ENCODE results near the gene CEP57L1. TPM values are rescaled to one million over a fixed set of nuclear protein-coding genes. Genes with fewer than 3 reads are reported as not detected.

Gene CEP57L1
- total RNA-seq, 6 donors from 2014 or later = 6.8 to 34.6 (median 12.8) TPM

- no peaks in the 10 kb centered on the region for H3K27me3 ChIP-seq
- no peaks in the 10 kb centered on the region for H3K36me3 ChIP-seq
- TF ChIP-seq CTCF (IDR thresholded peaks at IDR 0.05) (no peak), EP300 (IDR thresholded peaks at IDR 0.05) (no peak), POLR2A (IDR thresholded peaks at IDR 0.05) (no peak), POLR2AphosphoS5 (IDR thresholded peaks at IDR 0.05) (no peak)
- no peak for ATAC-seq (ENCODE audit: low FRiP score in 2 of 2)
- no peak for DNase-seq
- no peak overlapping the region for H3K4me3 ChIP-seq
- H3K4me1 ChIP-seq = peaks cover 12 to 20% (median 18%) of the 10 kb centered on the region in 4 donors
- H3K27ac ChIP-seq = no peak overlapping the region
- 72 to 81% methylated on average over 5 of the region's 5 CpGs for WGBS, 2 donors
- no peaks in the 10 kb centered on the region for H3K9me3 ChIP-seq
These were observed 7.5 kb upstream of the CEP57L1 start for GRCh38 chr6:109087661-109088264.

GRCh38 chr6:109088995-109089394 lies 6.3 kb upstream of the CEP57L1 start:
- WGBS, 2 donors = 84 to 86% methylated on average over 1 of the region's 1 CpG
- H3K27ac ChIP-seq = no peak overlapping the region
- H3K4me3 ChIP-seq = no peak overlapping the region
- no peak for TF ChIP-seq EP300 (IDR thresholded peaks at IDR 0.05)
- no peak for TF ChIP-seq POLR2AphosphoS5 (IDR thresholded peaks at IDR 0.05)
- no peak for TF ChIP-seq POLR2A (IDR thresholded peaks at IDR 0.05)
- TF ChIP-seq CTCF (IDR thresholded peaks at IDR 0.05) = no peak
- no peaks in the 10 kb centered on the region for H3K36me3 ChIP-seq
- DNase-seq (no peak), ATAC-seq (ENCODE audit: low FRiP score in 2 of 2) (no peak)
- H3K27me3 ChIP-seq = no peaks in the 10 kb centered on the region
- H3K4me1 ChIP-seq = peaks cover 12 to 26% (median 20%) of the 10 kb centered on the region in 4 donors
- H3K9me3 ChIP-seq = no peaks in the 10 kb centered on the region

- H3K27ac ChIP-seq = no peak overlapping the region
- 90 to 94% methylated on average over 5 of the region's 5 CpGs for WGBS, 2 donors
- H3K36me3 ChIP-seq = no peaks in the 10 kb centered on the region
- no peak for ATAC-seq (ENCODE audit: low FRiP score in 2 of 2)
- H3K4me3 ChIP-seq = peak overlapping the region in 1 of 4 donors; percentile 61
- H3K27me3 ChIP-seq = no peaks in the 10 kb centered on the region
- no peaks in the 10 kb centered on the region for H3K9me3 ChIP-seq
- no peak for DNase-seq
- TF ChIP-seq EP300 (IDR thresholded peaks at IDR 0.05) (no peak), CTCF (IDR thresholded peaks at IDR 0.05) (no peak), POLR2A (IDR thresholded peaks at IDR 0.05) (no peak), POLR2AphosphoS5 (IDR thresholded peaks at IDR 0.05) (no peak)
- H3K4me1 ChIP-seq = peaks cover 19 to 29% (median 27%) of the 10 kb centered on the region in 4 donors
These were observed 3.8 kb upstream of the CEP57L1 start for GRCh38 chr6:109091314-109092024.

- ATAC-seq (ENCODE audit: low FRiP score in 2 of 2) (no peak), DNase-seq (no peak)
- no peaks in the 10 kb centered on the region for H3K27me3 ChIP-seq
- 26 to 37% methylated on average over 1 of the region's 1 CpG for WGBS, 2 donors
- H3K4me3 ChIP-seq = peak overlapping the region in 3 of 4 donors; percentile 58 to 65 (median 61)
- H3K9me3 ChIP-seq = no peaks in the 10 kb centered on the region
- no peak overlapping the region for H3K27ac ChIP-seq
- TF ChIP-seq POLR2A (IDR thresholded peaks at IDR 0.05) = no peak
- TF ChIP-seq EP300 (IDR thresholded peaks at IDR 0.05) = no peak
- no peak for TF ChIP-seq POLR2AphosphoS5 (IDR thresholded peaks at IDR 0.05)
- peaks cover 19 to 35% (median 27%) of the 10 kb centered on the region in 4 donors for H3K4me1 ChIP-seq
- H3K36me3 ChIP-seq = no peaks in the 10 kb centered on the region
These were observed 3.2 kb upstream of the CEP57L1 start for GRCh38 chr6:109092074-109092473.

- DNase-seq = no peak
- no peaks in the 10 kb centered on the region for H3K36me3 ChIP-seq
- WGBS, 2 donors = 0% methylated on average over 19 of the region's 19 CpGs
- TF ChIP-seq POLR2A (IDR thresholded peaks at IDR 0.05) (no peak), POLR2AphosphoS5 (IDR thresholded peaks at IDR 0.05) (no peak), CTCF (IDR thresholded peaks at IDR 0.05) (no peak), EP300 (IDR thresholded peaks at IDR 0.05) (no peak)
- H3K4me1 ChIP-seq = peaks cover 19 to 35% (median 27%) of the 10 kb centered on the region in 4 donors
- H3K4me3 ChIP-seq = peak overlapping the region; percentile 58 to 65 (median 62)
- no peaks in the 10 kb centered on the region for H3K9me3 ChIP-seq
- no peaks in the 10 kb centered on the region for H3K27me3 ChIP-seq
- H3K27ac ChIP-seq = peak overlapping the region; percentile 96 to 99 (median 98)
- no peak for ATAC-seq (ENCODE audit: low FRiP score in 2 of 2)
These were observed 1.4 kb upstream of the CEP57L1 start for GRCh38 chr6:109093732-109094415.

Data from upper lobe of left lung (tissue), 6 donors.